Measurements from ENCODE around the gene HOXA10. TPM values are rescaled to one million over a fixed set of nuclear protein-coding genes. Genes with fewer than 3 reads are reported as not detected.

The HOXA10 gene
- total RNA-seq, 4 donors from 2014 or later, result 0.56 to 1.9 (median 1.2) TPM

DNA sequence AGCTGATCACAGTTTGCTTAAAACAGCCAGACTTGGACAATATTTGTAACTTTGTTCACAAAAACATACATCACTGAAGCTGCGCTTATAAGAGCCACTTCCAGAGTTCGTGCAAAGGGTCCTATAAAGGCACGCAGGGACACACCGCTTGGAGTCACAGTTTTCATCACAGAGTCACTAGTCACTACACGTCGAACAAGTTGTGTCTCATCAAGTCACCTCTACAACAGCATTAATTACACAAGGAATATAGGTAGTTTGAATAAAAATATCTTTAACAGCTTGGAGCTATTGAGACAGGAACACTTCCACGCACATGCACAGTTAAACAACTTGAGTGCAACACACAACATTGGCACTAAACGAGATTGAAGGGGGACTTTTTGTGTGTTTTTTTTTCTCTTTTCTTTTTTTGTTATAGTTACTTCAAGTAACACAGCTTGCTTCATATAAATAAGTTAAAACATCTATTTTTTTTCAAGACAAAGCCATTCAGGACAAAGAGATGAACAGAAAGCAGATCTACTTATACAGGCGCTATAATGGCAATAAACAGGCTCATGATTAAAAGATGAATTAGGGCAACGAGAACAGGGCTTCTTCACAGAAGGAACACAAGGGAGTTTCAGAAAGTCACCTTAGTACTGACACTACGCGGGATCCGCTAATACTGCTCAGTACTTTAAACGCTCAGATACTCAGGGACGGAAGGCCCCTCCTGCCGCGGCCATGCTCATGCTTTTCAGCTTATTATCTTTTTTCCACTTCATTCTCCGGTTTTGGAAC lies 32.8 kb downstream of the HOXA10 start:
- TF ChIP-seq, protein P1, sequence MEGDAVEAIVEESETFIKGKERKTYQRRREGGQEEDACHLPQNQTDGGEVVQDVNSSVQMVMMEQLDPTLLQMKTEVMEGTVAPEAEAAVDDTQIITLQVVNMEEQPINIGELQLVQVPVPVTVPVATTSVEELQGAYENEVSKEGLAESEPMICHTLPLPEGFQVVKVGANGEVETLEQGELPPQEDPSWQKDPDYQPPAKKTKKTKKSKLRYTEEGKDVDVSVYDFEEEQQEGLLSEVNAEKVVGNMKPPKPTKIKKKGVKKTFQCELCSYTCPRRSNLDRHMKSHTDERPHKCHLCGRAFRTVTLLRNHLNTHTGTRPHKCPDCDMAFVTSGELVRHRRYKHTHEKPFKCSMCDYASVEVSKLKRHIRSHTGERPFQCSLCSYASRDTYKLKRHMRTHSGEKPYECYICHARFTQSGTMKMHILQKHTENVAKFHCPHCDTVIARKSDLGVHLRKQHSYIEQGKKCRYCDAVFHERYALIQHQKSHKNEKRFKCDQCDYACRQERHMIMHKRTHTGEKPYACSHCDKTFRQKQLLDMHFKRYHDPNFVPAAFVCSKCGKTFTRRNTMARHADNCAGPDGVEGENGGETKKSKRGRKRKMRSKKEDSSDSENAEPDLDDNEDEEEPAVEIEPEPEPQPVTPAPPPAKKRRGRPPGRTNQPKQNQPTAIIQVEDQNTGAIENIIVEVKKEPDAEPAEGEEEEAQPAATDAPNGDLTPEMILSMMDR (IDR thresholded peaks at IDR 0.05), result no peak
- ATAC-seq (ENCODE audit: low FRiP score) (no peak), DNase-seq (ENCODE audit: low spot score) (peak; percentile 15)

DNA sequence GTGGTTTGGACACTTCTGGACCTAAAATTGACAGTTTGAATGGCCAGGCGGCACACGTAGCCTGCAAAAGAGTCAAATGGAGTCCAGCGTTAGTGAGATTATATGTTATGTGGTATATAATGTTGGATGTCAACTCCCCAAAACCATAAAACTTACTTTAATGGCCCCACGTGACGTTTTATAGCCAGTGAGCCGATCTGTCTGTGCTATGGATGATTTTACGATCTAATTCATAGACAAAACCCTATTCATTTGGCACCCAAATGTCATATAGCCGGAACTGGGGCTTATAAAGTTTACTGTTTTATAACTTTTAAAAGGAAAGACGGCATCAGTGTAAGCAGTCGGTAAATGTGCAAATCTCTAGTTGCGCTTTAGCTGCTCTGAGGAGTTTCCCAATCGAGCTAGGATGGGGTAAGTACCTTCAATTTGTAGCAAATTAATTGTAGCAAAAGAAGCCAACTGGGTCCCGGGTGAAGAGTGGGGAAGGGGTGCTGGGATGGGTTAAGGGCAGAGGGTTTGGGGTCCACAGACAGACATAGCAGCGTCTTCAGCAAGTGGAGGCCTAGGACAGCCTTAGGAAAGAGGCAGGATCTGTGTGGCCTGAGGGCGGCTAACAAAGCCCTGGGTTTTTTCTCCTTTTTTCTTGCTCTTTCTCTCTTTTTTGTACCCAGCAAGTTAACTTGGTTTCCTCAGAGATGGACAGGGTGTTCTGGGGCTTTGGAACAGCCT lies 33.8 kb downstream of the HOXA10 start:
- ATAC-seq (ENCODE audit: low FRiP score), result no peak
- DNase-seq (ENCODE audit: low spot score), result peak; percentile 12
- TF ChIP-seq, protein P1 (IDR thresholded peaks at IDR 0.05), result no peak

DNA sequence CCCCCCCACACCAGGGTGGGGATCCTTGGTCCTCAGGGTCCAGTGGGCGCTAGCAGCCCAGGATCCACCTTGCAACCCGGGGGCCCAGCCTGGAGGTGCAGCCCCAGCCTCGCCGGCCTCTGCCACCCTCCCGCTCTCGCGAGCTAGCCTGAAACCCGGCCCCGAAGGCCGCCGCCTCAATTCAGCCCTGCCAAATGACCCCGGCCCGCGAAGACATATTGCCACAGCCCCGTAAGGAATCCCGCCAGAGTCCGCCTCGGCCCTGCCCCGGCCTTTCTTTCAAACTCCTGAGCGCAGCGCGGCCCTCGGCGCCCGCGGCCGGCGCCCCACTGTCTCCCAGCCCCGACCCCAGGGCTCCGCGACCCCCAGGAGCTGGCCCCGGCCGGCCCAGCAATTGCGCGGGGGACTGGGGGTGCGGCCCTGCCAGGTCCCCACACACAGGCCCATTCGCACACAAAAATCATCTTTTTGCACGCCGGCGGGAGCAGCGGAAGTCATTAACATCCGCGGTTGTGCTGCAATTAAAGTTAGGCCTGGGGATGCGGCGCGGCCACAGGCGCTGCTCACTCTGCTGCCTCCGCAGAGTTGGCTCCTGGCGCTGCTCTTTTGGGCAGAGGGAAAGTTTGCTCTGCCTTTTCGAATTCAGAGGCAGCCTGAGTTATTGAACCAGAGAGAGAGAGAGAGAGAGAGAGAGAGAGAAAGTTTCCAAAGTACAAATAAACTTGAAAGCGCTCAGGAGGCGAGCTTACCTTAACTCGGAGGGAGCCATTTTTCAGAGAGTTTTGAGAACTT lies 34.6 kb downstream of the HOXA10 start:
- ATAC-seq (ENCODE audit: low FRiP score) (no peak), DNase-seq (ENCODE audit: low spot score) (peak; percentile 21)
- TF ChIP-seq, protein P1 (IDR thresholded peaks at IDR 0.05), result no peak

DNA sequence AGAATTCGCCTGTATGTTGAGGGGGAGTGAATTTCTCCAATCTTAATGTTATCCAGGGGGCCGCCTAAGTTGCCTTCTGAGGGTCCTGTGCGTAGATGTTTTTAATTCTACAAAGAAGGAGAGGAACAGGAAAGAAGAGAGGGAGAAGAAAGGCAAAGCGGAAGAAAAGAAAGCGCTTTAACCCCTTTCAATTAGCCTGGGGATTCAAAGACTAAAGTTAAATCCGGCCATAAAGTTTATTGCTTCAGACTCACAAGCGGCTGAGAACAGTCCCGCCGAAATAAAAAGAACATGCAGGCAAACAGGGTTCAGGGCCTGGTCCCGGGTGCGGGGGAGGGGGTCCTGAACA lies 35.2 kb downstream of the HOXA10 start:
- TF ChIP-seq, protein P1 (IDR thresholded peaks at IDR 0.05), result no peak
- ATAC-seq (ENCODE audit: low FRiP score) (no peak), DNase-seq (ENCODE audit: low spot score) (no peak)

DNA sequence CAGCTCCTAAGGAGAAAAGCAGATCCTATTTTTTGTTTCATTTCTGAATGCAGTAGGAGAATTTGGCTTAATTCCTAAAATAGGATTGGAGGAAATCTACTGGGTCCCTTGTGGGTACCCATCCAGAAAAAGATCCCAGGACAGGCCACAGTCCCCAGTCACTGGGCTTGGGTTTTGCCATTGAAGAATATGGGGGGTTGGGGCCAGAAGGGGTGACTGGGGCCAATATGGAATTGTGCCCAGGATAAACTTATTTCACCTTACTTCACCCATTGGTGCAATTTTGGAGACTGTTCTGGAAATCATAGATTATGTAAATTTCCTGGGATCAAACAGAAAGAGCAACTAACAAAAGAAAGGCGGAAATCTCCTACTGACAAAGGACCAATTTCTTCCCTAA lies 35.6 kb downstream of the HOXA10 start:
- no peak for ATAC-seq (ENCODE audit: low FRiP score)
- peak; percentile 16 for DNase-seq (ENCODE audit: low spot score)
- TF ChIP-seq, protein P1 (IDR thresholded peaks at IDR 0.05), result no peak

DNA sequence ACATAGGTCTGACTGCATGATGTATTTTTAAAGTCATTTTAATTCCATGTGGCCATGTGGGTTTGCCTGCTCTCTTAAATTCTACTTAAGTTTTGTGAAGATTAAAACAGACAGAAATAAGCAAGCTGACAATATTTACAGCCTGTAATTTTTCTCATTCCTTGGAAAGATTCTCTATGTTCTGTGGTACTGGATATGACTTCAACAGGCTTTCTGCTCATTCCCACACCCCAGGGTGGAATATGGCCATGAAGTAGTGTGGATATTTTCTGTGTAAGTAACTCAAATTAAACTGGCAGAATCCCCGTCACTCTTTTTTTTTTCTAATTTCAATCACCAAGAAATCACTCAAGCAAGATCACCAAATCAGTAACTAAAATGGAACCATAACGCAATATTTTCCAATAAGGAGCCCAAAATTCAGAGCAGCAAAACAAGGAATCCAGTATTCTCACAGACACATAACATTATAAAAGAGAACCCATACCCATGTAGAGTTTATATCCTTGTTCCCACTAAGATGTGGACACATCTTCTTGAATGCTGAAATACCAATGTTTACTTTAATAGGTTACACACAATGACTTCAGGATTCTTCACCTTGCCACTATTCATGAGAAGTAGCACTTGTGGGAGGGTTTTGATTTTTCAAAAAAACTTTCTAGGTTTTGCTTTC lies 36.3 kb downstream of the HOXA10 start:
- ATAC-seq (ENCODE audit: low FRiP score) (no peak), DNase-seq (ENCODE audit: low spot score) (no peak)
- TF ChIP-seq, protein P1 (IDR thresholded peaks at IDR 0.05), result no peak

All from omental fat pad (tissue), 4 donors.